Mucosa of rectum (tissue), 2 donors: ENCODE results near the gene E2F1.
"Not testable (repeated sequence)": the region's sequence is repeated elsewhere in the genome, so short reads cannot be mapped to it uniquely, and the experiment has no call there.

Source experiments
- H3K27ac ChIP-seq, 2 donors: one replicate each; pipeline ENCODE4 v1.7.0; 2013; ENCODE audit warnings: inconsistent platforms in 2 of 2, low read depth in 2 of 2, low read length in 2 of 2
- H3K27me3 ChIP-seq, 2 donors: one replicate each; pipeline ENCODE4 v1.7.0; 2013; ENCODE audit warnings: low read length in 2 of 2; ENCODE audit not compliant: control insufficient read depth in 2 of 2, insufficient read depth in 2 of 2
- H3K36me3 ChIP-seq, 2 donors: one replicate each; pipeline ENCODE4 v1.7.0; 2013; ENCODE audit warnings: low read length in 2 of 2; ENCODE audit not compliant: control insufficient read depth in 2 of 2, insufficient read depth in 2 of 2
- H3K4me1 ChIP-seq, 2 donors: one replicate each; pipeline ENCODE4 v1.7.0; 2013; ENCODE audit warnings: low read length in 2 of 2, mild to moderate bottlenecking in 1 of 2; ENCODE audit not compliant: control insufficient read depth in 2 of 2, insufficient read depth in 2 of 2
- H3K4me3 ChIP-seq, 2 donors: one replicate each; pipeline ENCODE4 v1.7.0; 2013; ENCODE audit warnings: low read length in 2 of 2
- H3K9ac ChIP-seq, 2 donors: one replicate each; pipeline ENCODE4 v1.7.0; 2013; ENCODE audit warnings: low read length in 2 of 2, low read depth in 1 of 2, mild to moderate bottlenecking in 1 of 2
- H3K9me3 ChIP-seq, 2 donors: one replicate each; pipeline ENCODE4 v1.7.0; 2013; ENCODE audit warnings: low read length in 2 of 2; ENCODE audit not compliant: control insufficient read depth in 2 of 2
- donor health status: healthy.
- donor health status: Normal muscosa, but diverticular disease.

The E2F1 gene

DNA sequence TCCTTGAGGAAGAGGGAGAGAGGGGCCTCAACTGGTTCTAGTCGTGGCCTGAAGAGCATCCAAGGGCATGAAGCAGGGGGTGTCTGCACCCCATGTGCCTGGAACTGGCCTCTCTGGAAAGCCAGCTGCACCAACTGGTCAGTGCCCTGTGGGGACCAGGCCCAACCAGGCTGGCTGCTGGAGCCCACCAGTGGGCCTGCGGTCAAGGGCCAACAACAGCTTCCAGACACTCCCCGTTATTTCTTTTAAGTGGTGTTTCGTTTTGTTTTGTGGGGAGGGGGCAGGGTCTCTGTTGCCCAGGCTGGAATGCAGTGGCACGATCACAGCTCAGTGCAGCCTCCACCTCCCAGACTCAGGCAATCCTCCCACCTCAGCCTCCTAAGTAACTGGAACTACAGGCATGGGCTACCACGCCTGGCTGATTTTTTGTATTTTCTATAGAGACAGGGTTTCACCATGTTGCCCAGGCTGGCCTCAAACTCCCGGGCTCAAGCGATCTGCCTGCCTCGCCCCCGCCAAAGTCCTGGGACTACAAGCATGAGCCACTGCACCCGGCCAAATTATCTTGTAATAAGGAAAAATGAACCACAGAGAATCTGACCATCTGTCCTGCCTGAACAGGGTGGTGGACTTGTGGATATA is 36.0 kb downstream of the E2F1 start:
- Histone ChIP-seq H3K27me3 (no peaks in the 10 kb centered on the region), H3K9me3 (no peaks in the 10 kb centered on the region), H3K36me3 (peaks cover 6 to 12% of the 10 kb centered on the region in 2 donors), H3K9ac (no peak overlapping the region), H3K4me1 (peaks cover 34 to 42% of the 10 kb centered on the region in 2 donors), H3K27ac (no peak overlapping the region), H3K4me3 (no peak overlapping the region)

DNA sequence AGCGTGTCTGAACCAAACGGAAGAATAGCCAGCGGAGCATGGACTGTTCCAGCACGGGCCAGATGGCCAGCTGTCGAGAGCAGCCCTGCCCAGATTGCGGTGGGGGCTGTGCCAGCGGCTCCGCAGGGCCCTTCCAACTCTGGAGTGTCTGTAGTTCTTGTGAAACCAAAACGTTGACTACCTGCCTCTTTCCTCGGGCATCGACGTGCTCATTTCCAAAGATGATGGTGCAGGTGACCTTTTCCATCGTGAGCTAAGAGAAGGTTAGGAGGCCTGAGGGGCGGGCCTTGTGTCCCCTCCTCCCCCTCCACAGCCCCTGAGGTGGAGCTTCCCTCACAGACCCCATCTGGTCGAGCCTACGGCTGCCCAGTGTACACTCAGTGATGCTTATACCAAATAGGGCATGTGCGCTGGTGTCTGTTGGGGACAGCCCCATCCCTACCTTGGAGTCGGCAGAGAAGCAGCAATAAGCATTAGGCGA is 36.9 kb downstream of the E2F1 start:
- Histone ChIP-seq H3K4me1 (peaks cover 25 to 34% of the 10 kb centered on the region in 2 donors), H3K36me3 (peaks cover 16 to 21% of the 10 kb centered on the region in 2 donors), H3K9ac (no peak overlapping the region), H3K27ac (no peak overlapping the region), H3K4me3 (no peak overlapping the region), H3K9me3 (no peaks in the 10 kb centered on the region), H3K27me3 (no peaks in the 10 kb centered on the region)

GRCh38 chr20:33648396-33649004 is 37.7 kb downstream of the E2F1 start:
- Histone ChIP-seq H3K9ac (no peak overlapping the region), H3K4me1 (peaks cover 21 to 27% of the 10 kb centered on the region in 2 donors), H3K27me3 (no peaks in the 10 kb centered on the region), H3K36me3 (peaks cover 21 to 27% of the 10 kb centered on the region in 2 donors), H3K27ac (no peak overlapping the region), H3K9me3 (no peaks in the 10 kb centered on the region), H3K4me3 (no peak overlapping the region)

DNA sequence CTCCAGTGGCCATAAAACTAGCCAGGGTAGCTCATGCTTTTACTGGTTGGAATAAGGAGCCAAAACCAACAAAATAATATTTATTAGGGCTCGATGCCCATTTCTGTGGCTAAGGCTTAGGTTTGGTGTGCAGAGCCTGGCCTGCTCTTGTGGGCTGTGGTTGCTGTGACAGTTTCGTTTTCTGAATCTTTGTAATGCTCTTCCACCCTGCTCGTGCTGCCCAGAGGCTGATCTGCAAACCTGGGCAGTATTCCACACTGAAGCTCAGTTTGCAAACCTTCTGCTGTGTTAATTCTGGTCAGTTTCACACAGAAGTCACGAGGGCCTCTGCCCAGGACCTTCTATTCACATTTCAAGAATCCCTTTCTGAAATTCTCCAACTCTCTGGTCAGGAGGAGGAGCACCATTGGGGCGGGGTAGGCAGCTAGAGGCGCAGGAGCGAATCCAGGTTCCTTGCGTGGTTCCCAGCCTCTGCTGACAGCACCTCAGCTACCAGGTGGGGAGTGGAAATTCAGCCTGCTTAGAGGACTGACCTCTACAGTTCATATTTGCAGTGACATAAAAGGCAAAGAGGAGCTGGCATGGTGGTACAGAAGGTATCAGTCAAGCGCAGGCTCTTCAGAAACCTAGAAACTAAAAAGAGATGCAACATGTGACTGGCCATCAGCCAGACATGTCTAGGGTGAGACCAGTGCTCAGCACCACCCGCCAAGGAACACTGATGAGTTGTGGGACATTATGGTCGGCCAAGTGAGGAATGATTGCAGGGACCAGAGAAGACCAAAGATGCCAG is 38.4 kb downstream of the E2F1 start:
- Histone ChIP-seq H3K36me3 (peaks cover 25 to 34% of the 10 kb centered on the region in 2 donors), H3K9ac (no peak overlapping the region), H3K4me3 (no peak overlapping the region), H3K27me3 (no peaks in the 10 kb centered on the region), H3K27ac (peak overlapping the region in 1 of 2 donors; percentile 5), H3K4me1 (peaks cover 16 to 20% of the 10 kb centered on the region in 2 donors), H3K9me3 (no peaks in the 10 kb centered on the region)

GRCh38 chr20:33646959-33647602 is 39.1 kb downstream of the E2F1 start:
- not testable (repeated sequence) for H3K9ac ChIP-seq, H3K9me3 ChIP-seq, H3K27me3 ChIP-seq, H3K27ac ChIP-seq, H3K4me3 ChIP-seq
- Histone ChIP-seq H3K36me3 (peaks cover 29 to 37% of the 10 kb centered on the region in 2 donors), H3K4me1 (peaks cover 16 to 19% of the 10 kb centered on the region in 2 donors)

GRCh38 chr20:33646191-33646590 is 40.0 kb downstream of the E2F1 start:
- Histone ChIP-seq H3K27me3 (no peaks in the 10 kb centered on the region), H3K4me1 (peaks cover 14% of the 10 kb centered on the region in 2 donors), H3K27ac (no peak overlapping the region), H3K4me3 (no peak overlapping the region), H3K9ac (no peak overlapping the region), H3K9me3 (no peaks in the 10 kb centered on the region), H3K36me3 (peaks cover 33 to 45% of the 10 kb centered on the region in 2 donors)

DNA sequence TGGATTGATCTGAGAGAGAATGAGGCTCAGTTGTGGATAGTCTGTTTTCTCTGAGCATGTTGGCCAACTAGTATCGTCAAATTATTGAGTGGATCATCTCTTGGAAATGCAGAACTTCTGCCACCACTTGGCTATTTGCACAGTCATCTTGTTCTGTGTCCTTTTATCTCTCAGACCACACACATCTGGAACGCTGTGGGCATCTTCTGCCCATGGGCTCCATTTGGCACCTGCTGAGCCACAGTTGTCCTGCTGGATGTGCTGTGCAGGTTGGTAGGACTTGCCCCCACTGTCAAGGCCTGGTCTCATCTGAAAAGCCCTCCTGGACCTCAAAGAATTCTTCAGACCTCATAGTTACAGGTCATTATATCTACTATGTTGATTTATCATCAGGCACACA is 40.8 kb downstream of the E2F1 start:
- no peaks in the 10 kb centered on the region for H3K9me3 ChIP-seq
- no peak overlapping the region for H3K4me3 ChIP-seq
- no peak overlapping the region for H3K9ac ChIP-seq
- no peak overlapping the region for H3K27ac ChIP-seq
- peaks cover 35 to 50% of the 10 kb centered on the region in 2 donors for H3K36me3 ChIP-seq
- no peaks in the 10 kb centered on the region for H3K27me3 ChIP-seq
- peaks cover 9 to 10% of the 10 kb centered on the region in 2 donors for H3K4me1 ChIP-seq

DNA sequence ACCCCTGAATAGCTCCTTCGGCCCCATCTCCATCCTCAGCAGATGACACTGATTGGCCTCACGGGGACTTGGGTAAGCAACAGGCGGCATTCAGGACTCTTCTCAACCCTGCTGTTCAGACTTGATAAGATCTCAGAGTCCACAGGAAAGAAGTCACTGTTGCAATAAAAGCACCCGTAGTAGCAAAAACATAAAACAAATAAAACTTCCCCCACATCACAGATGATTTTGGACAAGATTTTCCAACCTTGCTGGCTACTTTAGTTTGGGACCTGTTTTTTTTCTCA is 41.2 kb downstream of the E2F1 start:
- Histone ChIP-seq H3K4me1 (peaks cover 9 to 10% of the 10 kb centered on the region in 2 donors), H3K27me3 (no peaks in the 10 kb centered on the region), H3K27ac (no peak overlapping the region), H3K4me3 (no peak overlapping the region), H3K9ac (no peak overlapping the region), H3K9me3 (no peaks in the 10 kb centered on the region), H3K36me3 (peaks cover 39 to 54% of the 10 kb centered on the region in 2 donors)

- no peak overlapping the region for H3K9ac ChIP-seq
- no peaks in the 10 kb centered on the region for H3K9me3 ChIP-seq
- H3K27ac ChIP-seq, result no peak overlapping the region
- peaks cover 42 to 59% of the 10 kb centered on the region in 2 donors for H3K36me3 ChIP-seq
- no peak overlapping the region for H3K4me3 ChIP-seq
- peaks cover 9 to 10% of the 10 kb centered on the region in 2 donors for H3K4me1 ChIP-seq
- no peaks in the 10 kb centered on the region for H3K27me3 ChIP-seq
These were observed 41.7 kb downstream of the E2F1 start for GRCh38 chr20:33644313-33645071.
